GM19025 (cell line): ENCODE data around the gene KCNAB2.

Experiments used
- ATAC-seq: cut with Tn5 transposase; IDR thresholded peaks from one replicate; pipeline ENCODE4 v1.9.1; 2021; ENCODE audit warnings: mild to moderate bottlenecking, low read depth, moderate library complexity; ENCODE audit not compliant: unreplicated experiment

Gene KCNAB2

DNA sequence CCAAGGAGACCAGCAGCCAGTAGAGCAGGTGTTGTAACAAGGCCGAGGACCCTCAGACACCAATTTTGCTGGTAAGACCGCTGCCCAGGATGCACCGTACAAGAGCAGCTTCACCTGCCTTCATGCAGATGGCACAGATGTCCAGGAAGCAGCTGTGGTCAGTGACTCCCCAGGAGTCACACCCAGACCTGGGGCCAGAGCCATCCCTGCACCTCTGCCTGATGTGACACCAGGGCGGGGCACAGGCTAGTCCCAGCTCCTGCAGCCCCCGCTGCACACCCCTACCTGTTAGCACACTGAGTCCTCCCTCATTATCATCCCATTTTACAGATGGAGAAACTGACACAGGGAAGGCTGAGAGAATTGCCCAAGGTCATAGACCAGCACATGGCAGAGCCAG, 16.3 kb upstream of the KCNAB2 start:
- no peak for ATAC-seq

- no peak for ATAC-seq
Observed at GRCh38 chr1:6030132-6030531, 15.6 kb upstream of the KCNAB2 start.

DNA sequence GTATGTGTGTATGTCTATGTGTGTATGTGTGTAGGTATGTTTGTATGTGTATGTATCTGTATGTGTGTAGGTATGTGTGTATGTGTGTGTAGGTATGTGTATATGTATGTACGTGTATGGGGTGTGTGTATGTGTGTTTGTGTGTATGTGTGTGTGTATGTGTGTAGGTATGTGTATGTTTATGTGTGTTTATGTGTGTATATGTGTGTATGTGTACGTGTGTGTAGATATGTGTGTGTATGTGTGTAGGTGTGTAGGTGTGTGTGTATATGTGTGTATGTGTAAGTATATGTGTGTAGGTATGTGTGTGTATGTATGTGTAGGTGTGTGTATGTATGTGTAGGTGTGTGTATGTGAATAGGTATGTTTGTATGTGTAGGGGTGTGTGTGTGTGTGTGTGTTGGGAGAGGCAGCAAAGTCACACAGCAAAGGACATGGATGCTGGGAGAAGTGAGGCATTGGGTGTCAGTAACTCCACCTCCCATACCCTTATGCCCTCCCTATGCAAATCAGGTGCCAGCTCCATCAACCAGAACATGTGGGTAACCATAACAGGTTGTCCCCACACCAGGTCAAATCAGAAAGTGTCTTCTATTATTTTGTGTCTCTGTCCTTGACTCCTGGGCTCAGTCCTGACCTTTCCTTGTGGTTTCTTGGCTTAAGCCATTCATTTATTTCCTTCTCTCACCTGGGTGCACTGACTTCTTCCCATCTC, 15.0 kb upstream of the KCNAB2 start:
- ATAC-seq: no peak

GRCh38 chr1:6033124-6033523, 12.6 kb upstream of the KCNAB2 start:
- ATAC-seq: no peak

GRCh38 chr1:6033986-6034749, 11.5 kb upstream of the KCNAB2 start:
- ATAC-seq: no peak

GRCh38 chr1:6034750-6035096, 11.0 kb upstream of the KCNAB2 start:
- ATAC-seq: no peak

DNA sequence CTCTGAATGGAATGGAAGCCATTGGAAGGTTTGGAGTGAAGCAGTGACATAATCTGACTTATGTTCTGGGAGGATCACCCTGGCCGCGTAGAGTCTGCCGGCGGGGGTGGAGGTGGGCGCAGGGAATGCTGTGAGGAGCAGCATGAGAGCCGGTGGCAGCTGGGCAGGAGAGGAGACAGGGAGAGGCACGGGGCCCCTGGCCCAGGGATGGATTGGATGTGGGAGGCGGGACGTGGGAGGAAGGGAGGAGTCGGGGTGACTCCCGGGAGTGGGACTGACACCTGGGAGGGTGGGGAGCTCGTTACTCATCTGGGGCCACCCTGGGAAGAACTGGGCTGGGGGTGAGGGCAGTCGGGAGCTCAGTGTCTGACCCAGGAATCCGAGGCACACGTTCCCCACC, 10.4 kb upstream of the KCNAB2 start:
- no peak for ATAC-seq

GRCh38 chr1:6035719-6036118, 10.0 kb upstream of the KCNAB2 start:
- no peak for ATAC-seq

DNA sequence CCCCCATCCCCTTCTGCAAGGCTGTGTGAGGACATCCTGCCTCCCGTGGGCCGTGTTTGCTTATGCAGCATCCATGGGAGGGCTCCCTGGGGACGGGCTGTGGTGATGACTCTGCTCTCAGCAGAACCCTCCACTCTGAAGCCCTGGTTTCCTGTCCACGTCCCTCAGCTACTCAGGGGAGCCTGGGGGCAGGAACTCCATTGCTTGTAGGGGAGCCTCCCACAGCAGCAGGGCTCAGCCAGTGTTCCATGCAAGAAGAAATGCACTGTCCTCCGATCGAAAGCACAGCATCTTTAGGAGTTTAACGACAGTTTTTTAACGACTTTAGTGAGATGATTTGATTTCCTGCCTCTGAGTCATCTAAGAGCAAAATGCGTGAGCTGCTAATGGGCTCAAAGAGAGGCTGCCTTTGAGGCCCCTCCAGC, 8.3 kb upstream of the KCNAB2 start:
- no peak for ATAC-seq

DNA sequence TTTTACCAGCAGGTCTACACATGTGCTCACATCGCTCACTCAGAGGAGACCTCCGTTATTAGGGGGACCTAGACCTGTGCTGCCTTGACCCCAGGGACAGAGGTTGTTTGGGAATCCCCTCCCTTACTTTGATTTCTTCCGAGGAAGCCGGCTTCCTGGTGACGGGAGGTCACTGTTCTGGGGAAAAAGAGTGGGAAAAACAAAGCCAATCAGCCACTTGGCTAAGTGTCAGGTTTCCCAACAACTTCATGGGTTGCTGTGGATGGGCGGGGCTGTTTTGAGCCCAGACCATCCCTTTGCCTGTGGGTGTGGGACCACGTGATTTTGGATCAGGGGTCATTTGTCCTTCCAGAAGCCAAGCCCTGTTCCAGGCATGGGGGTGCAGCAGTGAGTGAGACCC, 7.1 kb upstream of the KCNAB2 start:
- ATAC-seq: no peak

DNA sequence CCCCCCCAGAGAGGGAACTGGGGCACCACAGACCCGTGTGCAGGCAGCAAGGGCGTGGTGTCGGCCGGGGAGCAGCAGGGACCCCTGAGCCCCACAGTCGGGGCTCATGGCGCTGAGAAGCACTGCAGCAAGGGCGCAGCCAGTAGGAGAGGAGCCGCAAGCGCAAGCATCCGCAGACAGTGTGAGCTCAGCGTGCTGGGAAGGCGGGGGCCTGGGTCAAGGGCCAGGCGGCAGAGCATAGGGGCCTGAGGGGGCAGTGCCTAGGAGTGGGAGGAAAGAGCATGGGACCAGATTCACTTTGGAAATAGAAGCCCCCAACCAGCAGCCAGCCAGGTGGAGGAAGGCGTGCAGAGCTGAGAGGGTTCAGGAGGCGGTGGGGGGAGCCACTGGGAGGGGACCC, 6.7 kb upstream of the KCNAB2 start:
- no peak for ATAC-seq

GRCh38 chr1:6040444-6040843, 5.2 kb upstream of the KCNAB2 start:
- no peak for ATAC-seq

DNA sequence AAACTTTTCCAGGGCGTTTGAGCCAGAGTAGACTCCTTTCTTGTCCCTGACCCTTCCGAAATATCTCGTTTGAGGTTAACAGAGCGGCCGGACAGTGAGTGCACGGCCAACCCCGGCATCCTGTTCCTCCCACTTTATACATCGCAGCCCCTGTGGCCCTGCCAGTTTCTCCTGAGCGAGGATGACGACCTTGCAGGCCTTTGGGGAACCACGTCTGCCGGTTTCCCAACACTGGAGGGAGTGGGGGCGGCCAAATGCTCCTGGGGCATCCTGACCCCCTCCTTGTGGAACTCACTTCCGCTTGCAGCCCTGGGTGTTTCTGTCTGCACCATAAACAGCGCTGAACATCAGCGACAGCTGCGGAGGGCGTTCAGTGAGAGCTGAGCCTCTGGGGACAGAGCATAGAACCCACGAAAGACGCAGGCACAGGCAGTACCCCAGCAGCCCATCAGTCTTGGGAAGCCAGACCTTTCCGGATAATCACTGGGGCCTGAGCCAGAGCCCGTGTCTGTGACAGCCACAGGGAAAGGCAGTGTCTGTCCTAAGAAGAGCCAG, 4.8 kb upstream of the KCNAB2 start:
- no peak for ATAC-seq

GRCh38 chr1:6041432-6042062, 4.1 kb upstream of the KCNAB2 start:
- no peak for ATAC-seq

- ATAC-seq: no peak
Observed at GRCh38 chr1:6043561-6043960, 2.1 kb upstream of the KCNAB2 start.

DNA sequence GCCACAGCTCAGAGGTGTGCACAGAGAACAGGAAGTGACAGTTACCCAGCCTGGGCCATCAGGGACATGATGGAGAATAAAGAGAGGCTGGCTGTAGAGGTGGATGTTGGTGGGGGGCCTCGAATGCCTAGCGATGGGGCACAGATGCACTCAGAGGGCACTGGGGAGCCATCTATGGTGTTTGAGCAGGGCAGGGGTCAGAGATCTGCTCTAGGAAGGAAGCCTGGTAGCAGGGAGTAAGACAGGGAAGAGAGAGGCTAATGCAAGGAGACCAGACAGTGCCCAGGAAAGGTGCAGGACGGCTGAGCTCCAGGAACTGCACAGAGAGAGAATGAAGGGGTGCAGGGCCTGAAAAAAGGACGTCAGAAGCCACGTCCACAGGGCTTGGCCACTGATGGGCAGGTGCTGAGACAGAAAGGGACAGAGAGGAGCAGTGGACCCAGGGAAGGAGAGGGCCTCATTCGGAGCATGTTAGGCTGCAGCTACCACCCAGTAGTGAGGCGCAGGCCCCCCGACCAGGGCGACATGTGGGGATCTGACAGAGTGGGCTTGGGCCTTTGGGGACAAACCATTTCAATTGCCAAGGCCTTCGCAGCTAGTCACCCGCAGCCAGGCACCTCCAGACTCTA, 1.1 kb upstream of the KCNAB2 start:
- no peak for ATAC-seq

GRCh38 chr1:6045110-6045502, 582 bp upstream of the KCNAB2 start:
- ATAC-seq: no peak

- no peak for ATAC-seq
Observed at GRCh38 chr1:6046279-6046678, 591 bp downstream of the KCNAB2 start.

- no peak for ATAC-seq
Observed at GRCh38 chr1:6048179-6048867, 2.6 kb downstream of the KCNAB2 start.

DNA sequence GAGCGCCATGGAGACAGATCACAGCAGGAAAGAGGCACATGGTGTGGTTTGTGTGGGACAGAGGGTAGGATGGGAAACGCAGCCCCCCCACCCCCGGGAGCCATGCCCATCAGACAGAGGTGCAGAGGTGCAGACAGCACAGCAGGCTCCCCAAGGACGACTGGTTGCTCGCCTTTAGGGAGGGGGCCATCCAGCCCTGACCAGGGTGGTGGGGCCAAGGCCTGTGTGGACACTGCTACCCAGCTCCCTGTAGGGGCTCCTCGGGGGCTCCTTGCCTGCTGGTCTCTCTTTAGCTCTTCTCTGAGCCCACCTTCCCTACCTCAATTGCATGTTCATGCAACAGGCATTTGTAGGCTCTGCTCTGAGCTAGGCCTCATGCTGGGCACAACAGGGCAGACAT, 3.7 kb downstream of the KCNAB2 start:
- ATAC-seq: no peak
